HG03442 (cell line): ENCODE data around the gene FASTK.

Experiments
- ATAC-seq: cut with Tn5 transposase; IDR thresholded peaks from one replicate; pipeline ENCODE4 v1.9.1; 2021; ENCODE audit warnings: mild to moderate bottlenecking, moderate library complexity; ENCODE audit not compliant: unreplicated experiment

The FASTK gene

DNA sequence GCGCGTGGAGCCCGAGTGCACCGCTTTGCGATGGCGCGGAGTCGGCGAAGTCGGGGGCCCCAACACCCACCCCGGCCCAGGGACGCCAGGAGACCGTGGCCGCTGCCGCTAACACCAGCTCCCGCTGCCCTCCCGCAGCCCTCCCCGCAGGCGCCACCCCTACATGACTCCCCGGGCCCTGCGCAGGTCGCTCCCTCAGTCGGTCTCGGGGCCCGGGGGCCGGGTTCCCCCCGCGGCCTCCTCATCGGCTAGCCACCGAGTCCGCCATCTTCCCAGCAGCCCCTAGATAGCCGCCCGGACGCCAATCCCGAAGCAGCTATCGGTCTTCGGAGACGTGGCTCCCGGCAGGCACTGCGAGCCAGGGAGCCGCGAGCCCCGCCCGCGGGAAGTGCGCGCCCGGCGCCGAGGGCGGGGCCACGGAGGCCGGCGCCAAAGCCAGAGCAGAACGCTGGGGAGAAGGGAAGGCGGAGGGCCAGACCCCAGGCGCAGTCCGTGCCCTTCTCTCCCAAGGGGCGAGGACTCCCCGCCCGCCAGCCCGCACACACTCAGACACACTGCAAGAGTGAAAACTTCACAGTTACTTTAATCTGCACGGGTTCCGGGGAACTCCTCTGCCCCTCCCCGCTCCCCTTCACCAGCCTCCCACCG lies at the start of gene FASTK:
FASTK (minus strand) TSS at position 288 of the 648 bp plus-strand sequence; CDS start at position 245, 43 bp downstream.
- ATAC-seq: peak; percentile 80

DNA sequence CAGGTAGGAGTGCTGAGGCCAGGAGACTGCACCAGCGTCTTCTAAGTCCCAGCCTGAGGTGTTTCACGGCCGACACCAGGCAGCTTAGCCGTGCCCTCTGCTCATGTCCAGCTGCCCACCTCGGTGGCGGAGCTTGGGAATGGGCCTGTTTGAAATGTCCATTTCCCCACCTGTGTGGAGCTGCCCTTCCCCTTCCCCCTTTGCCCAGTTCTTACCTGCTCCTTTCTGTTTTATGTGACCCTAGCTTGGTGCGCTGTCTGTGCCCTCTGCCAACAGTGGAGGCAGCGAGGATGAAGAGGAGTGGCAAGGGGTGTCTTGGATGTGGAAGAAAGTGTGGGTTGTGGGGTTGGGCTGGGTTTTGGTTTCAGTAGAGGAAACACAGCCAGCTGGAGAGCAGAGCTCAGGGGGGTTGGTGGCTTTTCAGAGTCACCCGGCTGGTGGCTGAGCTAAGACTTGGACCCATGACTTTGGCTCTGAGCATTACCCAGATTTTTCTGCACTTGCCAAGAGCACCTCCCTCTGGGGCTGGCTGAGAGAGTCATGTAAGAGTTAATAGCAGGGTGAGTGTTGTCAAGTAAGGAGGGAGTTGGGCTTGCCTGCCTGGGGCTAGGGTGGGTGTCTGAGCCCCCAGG lies 49.5 kb upstream of the FASTK start:
- ATAC-seq: no peak

DNA sequence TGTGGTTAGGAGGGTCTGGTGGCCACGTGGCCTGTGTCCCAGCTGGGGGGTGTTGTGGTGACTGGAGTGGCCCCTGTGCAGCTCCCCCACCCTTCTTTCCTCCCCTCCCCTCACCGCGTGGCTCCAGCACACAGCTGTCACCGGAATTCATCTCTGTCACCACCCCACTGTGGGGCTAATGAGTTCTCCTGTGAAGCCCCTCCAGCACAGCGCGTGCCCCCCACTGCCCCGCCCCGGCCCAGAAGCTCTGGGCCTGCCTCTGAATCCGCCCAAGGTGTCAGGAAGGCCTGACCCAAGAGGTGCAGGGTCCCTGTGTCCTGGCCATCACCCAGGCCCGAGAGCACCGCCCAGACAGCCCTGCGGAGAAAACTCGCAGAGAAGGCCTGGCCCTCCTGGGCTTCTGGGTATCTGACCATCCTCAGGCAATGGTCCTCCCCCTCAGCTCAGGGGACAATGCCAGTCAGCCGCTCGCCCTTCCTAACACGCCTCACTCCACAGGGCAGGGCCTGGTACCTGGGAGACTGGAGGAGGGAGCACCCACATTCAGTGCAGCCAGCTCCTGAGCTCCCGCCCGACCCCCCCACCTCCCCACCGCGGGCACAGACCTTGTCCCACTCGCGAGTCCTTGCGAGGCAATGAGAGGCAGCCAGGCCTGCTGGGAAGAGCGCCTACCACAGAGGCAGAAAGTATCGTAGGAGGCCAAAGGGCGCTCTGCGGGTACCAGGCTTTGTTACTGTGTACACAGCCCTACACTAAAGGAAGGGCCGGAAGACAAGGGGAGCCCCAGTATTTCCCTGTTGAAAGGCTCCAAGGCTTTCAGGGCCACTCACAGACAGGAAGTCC lies 48.7 kb upstream of the FASTK start:
- ATAC-seq: no peak

- ATAC-seq: no peak
These were observed 48.1 kb upstream of the FASTK start for GRCh38 chr7:151128716-151129115.

GRCh38 chr7:151128144-151128543 lies 47.5 kb upstream of the FASTK start:
- ATAC-seq: no peak

- ATAC-seq: no peak
These were observed 46.0 kb upstream of the FASTK start for GRCh38 chr7:151126491-151127137.

DNA sequence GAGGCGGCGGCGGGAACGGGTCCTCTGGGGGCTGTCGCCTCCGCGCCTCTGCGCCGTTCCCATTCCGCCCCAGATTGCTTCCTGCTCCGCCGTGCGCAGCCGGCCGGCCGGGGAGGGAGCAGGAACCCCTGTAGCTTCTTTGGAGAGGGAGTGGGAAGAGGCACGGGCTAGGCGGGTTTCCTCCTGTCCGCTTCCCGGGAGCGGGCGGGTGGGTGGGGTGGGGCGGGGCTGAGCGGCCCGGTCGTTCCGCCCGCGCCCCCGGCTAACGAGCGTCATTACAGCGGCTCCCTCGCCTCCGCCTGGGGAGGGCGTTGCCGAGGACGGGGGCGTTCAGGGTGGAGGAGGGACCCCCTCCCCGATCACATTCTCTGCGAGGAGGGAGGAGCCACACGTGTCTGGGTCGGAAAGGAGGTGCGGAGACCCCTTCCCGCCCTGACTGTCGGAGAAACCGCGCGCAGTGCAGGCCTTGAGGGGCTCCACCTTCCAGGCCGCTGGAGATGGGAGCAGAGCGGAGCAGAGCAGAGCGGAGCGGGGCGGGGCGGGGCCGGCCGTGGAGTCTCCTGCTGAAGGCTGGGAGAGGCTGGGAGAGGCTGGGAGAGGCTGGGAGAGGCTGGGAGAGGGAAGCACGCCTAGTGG lies 45.4 kb upstream of the FASTK start:
- ATAC-seq: no peak

- ATAC-seq: no peak
These were observed 44.8 kb upstream of the FASTK start for GRCh38 chr7:151125470-151125845.

GRCh38 chr7:151124899-151125399 lies 44.3 kb upstream of the FASTK start:
- ATAC-seq: no peak

- ATAC-seq: no peak
These were observed 43.9 kb upstream of the FASTK start for GRCh38 chr7:151124481-151124880.

- ATAC-seq: peak; percentile 92
These were observed 43.3 kb upstream of the FASTK start for GRCh38 chr7:151123822-151124464.

DNA sequence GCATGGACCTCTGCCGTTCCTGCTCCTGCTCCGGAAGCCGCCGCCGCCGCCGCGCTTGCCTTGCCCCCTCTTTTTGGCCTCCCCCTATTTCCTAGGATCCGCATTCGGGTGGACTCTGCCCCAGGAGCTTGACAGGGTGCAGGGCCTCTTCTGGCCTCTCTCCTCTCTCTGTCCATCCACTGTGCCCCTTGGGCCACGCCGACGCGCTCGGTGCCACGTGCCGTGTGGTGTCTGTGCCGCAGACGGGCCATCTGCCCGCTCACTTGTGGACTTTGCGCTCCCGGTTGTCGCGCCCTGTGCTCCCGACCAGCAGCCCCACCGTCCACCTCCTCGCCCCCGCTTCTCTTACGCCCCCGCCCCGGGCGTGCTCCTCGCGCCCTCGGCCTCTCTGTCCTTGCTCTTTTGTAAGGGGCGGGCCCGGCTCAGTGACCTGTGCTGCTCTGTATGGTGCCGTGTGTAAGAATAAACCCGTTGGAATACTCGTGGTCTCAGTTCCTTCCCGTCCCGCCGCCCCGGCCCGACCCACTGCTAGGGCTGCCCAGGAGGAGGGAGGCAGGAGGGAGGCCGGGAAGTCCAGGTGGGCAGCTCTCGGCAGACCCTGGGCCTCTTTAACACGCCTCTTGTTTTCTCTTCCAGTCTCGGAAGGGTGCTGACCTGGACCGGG lies 42.7 kb upstream of the FASTK start:
- ATAC-seq: no peak

DNA sequence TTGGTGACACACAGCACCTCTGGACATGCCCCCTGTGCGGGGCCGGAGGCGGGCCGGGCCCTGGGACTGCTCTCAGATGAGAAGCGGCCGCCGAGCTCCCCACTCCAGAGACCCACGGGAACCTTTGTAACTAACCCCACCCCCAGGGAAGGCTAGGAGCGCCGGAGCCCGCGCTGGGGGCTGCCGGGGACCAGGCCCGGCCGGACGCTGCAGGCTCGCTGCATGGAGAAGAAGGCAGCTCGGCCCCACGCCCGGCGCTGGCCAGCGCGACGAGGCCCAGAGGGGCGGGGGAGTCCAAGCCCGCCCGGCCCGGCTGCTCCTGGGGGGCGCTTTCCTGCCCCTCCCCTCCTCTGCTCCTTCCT lies 42.2 kb upstream of the FASTK start:
- ATAC-seq: no peak

DNA sequence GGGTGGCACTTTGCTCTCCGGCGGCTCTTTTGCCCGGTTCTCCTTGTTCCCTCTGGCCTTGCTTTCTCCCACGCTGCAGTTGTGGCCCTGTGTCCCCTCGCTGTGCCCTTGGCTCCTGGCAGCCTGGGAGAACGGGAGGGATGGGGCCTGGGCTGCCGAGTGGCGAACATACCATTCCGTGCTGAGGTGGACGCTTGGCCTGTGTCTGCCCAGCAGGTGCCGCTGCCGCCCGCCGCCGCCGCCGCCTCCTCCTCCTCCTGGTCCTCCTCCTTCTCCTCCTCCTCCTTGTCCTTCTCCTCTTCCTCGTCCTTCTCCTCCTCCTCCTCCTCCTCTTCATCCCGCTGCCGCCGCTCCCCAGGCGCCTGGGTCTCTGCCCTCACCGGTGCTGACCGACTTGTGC lies 41.7 kb upstream of the FASTK start:
- ATAC-seq: no peak

- ATAC-seq: no peak
These were observed 41.0 kb upstream of the FASTK start for GRCh38 chr7:151121380-151122170.

GRCh38 chr7:151120896-151121295 lies 40.3 kb upstream of the FASTK start:
- ATAC-seq: no peak

GRCh38 chr7:151119902-151120301 lies 39.3 kb upstream of the FASTK start:
- ATAC-seq: no peak

GRCh38 chr7:151119055-151119415 lies 38.4 kb upstream of the FASTK start:
- ATAC-seq: no peak
